Endothelial cell of umbilical vein (primary cell): ENCODE data around the gene TNKS2. TPM values are rescaled to one million over a fixed set of nuclear protein-coding genes. Genes with fewer than 3 reads are reported as not detected.

ENCODE experiments used
- BruUV-seq: library from RNA; stranded (reverse); fragments of 400-500 nt; replicated peaks from 2 replicates; lab custom pipeline; 2021; lab: Mats Ljungman, UMichigan
- CTCF ChIA-PET: fragments of 300-600, 350-600 bp; sonication (Branson Sonifier 250); formaldehyde crosslinking; loops from one replicate; lab custom pipeline; 2021; ENCODE audit warnings: antibody characterized with exemption, inconsistent platforms; lab: Charles Lee
- POLR2A ChIA-PET: fragments of 300-600, 350-600 bp; sonication (Branson Sonifier 250); formaldehyde crosslinking; loops from one replicate; lab custom pipeline; 2021; ENCODE audit warnings: antibody characterized with exemption, inconsistent platforms; lab: Charles Lee
- DNase-seq: peaks from one replicate; pipeline ENCODE4 v3.0.0-alpha.2; 2011; ENCODE audit warnings: low read depth, low spot score
- FAIRE-seq: peaks from 2 replicates; lab custom pipeline; 2011; peaks lifted over from hg19 to GRCh38; lab: Jason Lieb, UNC
- H2AFZ ChIP-seq: 2 replicates; pipeline ENCODE4 v1.6.0; 2012; ENCODE audit warnings: low read depth, low read length, control low read depth, inconsistent platforms
- H3K27ac ChIP-seq: 2 replicates; pipeline ENCODE4 v1.5.1; 2011; ENCODE audit warnings: low read depth, mild to moderate bottlenecking, control low read depth, low read length, moderate library complexity; ENCODE audit not compliant: insufficient read depth
- H3K27me3 ChIP-seq, 2 experiments: 2 replicates each; pipeline versions ENCODE4 v1.6.0 to v1.6.1; 2011; ENCODE audit warnings: low read length in 2 of 2, mixed read lengths in 1 of 2; ENCODE audit not compliant: control insufficient read depth in 2 of 2, insufficient read depth in 2 of 2
- H3K36me3 ChIP-seq, 2 experiments: 2 replicates in 1 of 2; 3 replicates in 1 of 2; pipeline ENCODE4 v1.5.1; 2011; ENCODE audit warnings: low read length in 2 of 2, mild to moderate bottlenecking in 1 of 2, moderate library complexity in 1 of 2; ENCODE audit not compliant: control insufficient read depth in 2 of 2, insufficient read depth in 2 of 2; ENCODE audit errors: extremely low read depth in 1 of 2
- H3K4me1 ChIP-seq: 3 replicates; pipeline ENCODE4 v1.5.1; 2011; ENCODE audit warnings: mild to moderate bottlenecking, low read length; ENCODE audit not compliant: control insufficient read depth, insufficient read depth; ENCODE audit errors: extremely low read depth
- H3K4me2 ChIP-seq: 2 replicates; pipeline ENCODE4 v1.6.1; 2011; ENCODE audit warnings: low read length, control low read depth, mixed read lengths; ENCODE audit not compliant: insufficient read depth
- H3K4me3 ChIP-seq, 3 experiments: fragments of 200-600 bp in 1 of 3; sonication (generic), shearing (Covaris generic) in 1 of 3; replicated peaks in 1 of 3; 2 replicates each; pipeline ENCODE4 v1.5.1; 2011 to 2016; ENCODE audit warnings: control low read depth in 3 of 3, low read length in 3 of 3, mild to moderate bottlenecking in 2 of 3, inconsistent platforms in 1 of 3, low read depth in 1 of 3, moderate library complexity in 1 of 3; ENCODE audit not compliant: insufficient read depth in 1 of 3
- H3K79me2 ChIP-seq: 2 replicates; pipeline ENCODE4 v1.6.0; 2012; ENCODE audit warnings: low read length, inconsistent platforms; ENCODE audit not compliant: control insufficient read depth, insufficient read depth
- H3K9ac ChIP-seq: replicated peaks from 2 replicates; pipeline ENCODE3; 2011; ENCODE audit warnings: low read length, control low read depth; ENCODE audit not compliant: insufficient read depth; ENCODE audit errors: extremely low read depth
- H3K9me1 ChIP-seq: replicated peaks from 3 replicates; pipeline ENCODE4 v1.6.0; 2011; ENCODE audit warnings: mild to moderate bottlenecking, low read length; ENCODE audit not compliant: control insufficient read depth, insufficient read depth; ENCODE audit errors: extremely low read depth
- H3K9me3 ChIP-seq: replicated peaks from 2 replicates; pipeline ENCODE4 v1.5.1; 2012; ENCODE audit warnings: low read length, inconsistent platforms; ENCODE audit not compliant: control insufficient read depth, insufficient read depth
- H4K20me1 ChIP-seq: replicated peaks from 2 replicates; pipeline ENCODE3; 2011; ENCODE audit warnings: mild to moderate bottlenecking, low read length; ENCODE audit not compliant: control insufficient read depth, insufficient read depth; ENCODE audit errors: extremely low read depth
- CTCF ChIP-seq, 2 donors: IDR thresholded peaks; 1 replicate in 1 of 2; 2 replicates in 1 of 2; pipeline ENCODE4 v1.5.1; 2011; ENCODE audit warnings: low read length in 2 of 2, mild to moderate bottlenecking in 2 of 2, moderate library complexity in 2 of 2, control low read depth in 1 of 2, inconsistent platforms in 1 of 2, low read depth in 1 of 2; ENCODE audit not compliant: insufficient read depth in 1 of 2; ENCODE audit errors: extremely low read depth in 1 of 2
- EZH2 ChIP-seq: IDR thresholded peaks from 2 replicates; pipeline ENCODE4 v1.6.1; 2012; ENCODE audit warnings: borderline replicate concordance, low read depth, mild to moderate bottlenecking, moderate library complexity, low read length, inconsistent platforms; ENCODE audit not compliant: severe bottlenecking
- FOS ChIP-seq: IDR thresholded peaks from 2 replicates; pipeline ENCODE4 v1.6.1; 2011; ENCODE audit warnings: mild to moderate bottlenecking, low read length, moderate library complexity, borderline replicate concordance; ENCODE audit not compliant: insufficient read depth
- GATA2 ChIP-seq: IDR thresholded peaks from 2 replicates; pipeline ENCODE4 v1.7.0; 2011; ENCODE audit warnings: low read depth, mild to moderate bottlenecking, moderate library complexity, mixed read lengths, low read length; ENCODE audit not compliant: insufficient read length, insufficient read depth
- JUN ChIP-seq: IDR thresholded peaks from 2 replicates; pipeline ENCODE4 v1.6.1; 2011; ENCODE audit warnings: borderline replicate concordance, low read depth; ENCODE audit not compliant: insufficient read length, insufficient read depth
- MAX ChIP-seq: IDR thresholded peaks from 2 replicates; pipeline ENCODE4 v1.6.1; 2011; ENCODE audit not compliant: insufficient read depth, insufficient read length
- MYC ChIP-seq: IDR thresholded peaks from one replicate; pipeline ENCODE4 v1.6.1; 2011; ENCODE audit warnings: mild to moderate bottlenecking, low read depth, low read length
- POLR2A ChIP-seq: IDR thresholded peaks from 2 replicates; pipeline ENCODE4 v1.6.1; 2012; ENCODE audit warnings: low read depth, mild to moderate bottlenecking, control low read depth, low read length
- POLR2AphosphoS5 ChIP-seq: IDR thresholded peaks from 2 replicates; pipeline ENCODE4 v1.6.1; 2012; ENCODE audit warnings: low read depth, mild to moderate bottlenecking, control low read depth, low read length, moderate library complexity; ENCODE audit not compliant: insufficient read depth
- dilution Hi-C: fragments of 300-500 bp; cut with MboI; formaldehyde crosslinking; loops from one replicate; pipeline ENCODE4 v1.15.0; 2019; ENCODE audit warnings: low sequenced_read_pairs; ENCODE audit not compliant: extremely low pct_ligation_motif_present
- intact Hi-C: fragments of 100-400 bp; cut with micrococcal nuclease; formaldehyde crosslinking; loops from one replicate; pipeline ENCODE4 v1.10.0; 2022
- polyA plus RNA-seq, 4 experiments: library from polyadenylated mRNA; depleted of rRNA in 3 of 4; stranded (reverse) in 3 of 4; unstranded in 1 of 4; fragments of >200 nt; gene quantifications; 2 replicates each; pipeline versions ENCODE4 v1.2.1 to v1.2.3, GENCODE V29; 2011 to 2012; ENCODE audit warnings: missing spikeins in 1 of 4
- total RNA-seq: library from RNA; stranded (reverse); gene quantifications from 2 replicates; pipeline ENCODE4 v1.2.3, GENCODE V29; 2021

The TNKS2 gene
- total and polyA plus RNA-seq, 2 donors (not counting 3 experiments of a cell fraction or from before 2014, with no cell fraction given): 13.6 to 34.0 TPM

- no peak overlapping the region for H3K27ac ChIP-seq
- CTCF ChIA-PET: interaction anchor here (0.9 to 4.1 kb wide), 6 partner anchors 25 to 609 kb away, joined by 3 to 24 read pairs (median 11); no protein-coding TSS in a partner anchor
- H3K4me1 ChIP-seq: peaks cover 25% of the 10 kb centered on the region
- H3K9me1 ChIP-seq: no peaks in the 10 kb centered on the region
- H4K20me1 ChIP-seq: no peaks in the 10 kb centered on the region
- H3K27me3 ChIP-seq: peaks cover 0 to 3% of the 10 kb centered on the region in 2 experiments
- no peaks in the 10 kb centered on the region for H3K9me3 ChIP-seq
- H2AFZ ChIP-seq: no peak overlapping the region
- DNase-seq: no peak
- intact Hi-C loops (no loop called here), dilution Hi-C loops (no loop called here)
- peak overlapping the region; percentile 96 for H3K4me2 ChIP-seq
- no peak for TF ChIP-seq MAX
- no peak for FAIRE-seq
- H3K36me3 ChIP-seq: no peaks in the 10 kb centered on the region
- BruUV-seq: no TSS peak
- H3K79me2 ChIP-seq: no peaks in the 10 kb centered on the region
- POLR2A ChIA-PET: no interaction called here
- no peak overlapping the region for H3K9ac ChIP-seq
- no peak overlapping the region for H3K4me3 ChIP-seq
These were observed 108.9 kb downstream of the TNKS2 start for GRCh38 chr10:91907033-91907594.

- Histone ChIP-seq H4K20me1 (no peaks in the 10 kb centered on the region), H3K27ac (no peak overlapping the region), H2AFZ (peak overlapping the region; percentile 86), H3K36me3 (no peaks in the 10 kb centered on the region), H3K79me2 (no peaks in the 10 kb centered on the region), H3K4me3 (peak overlapping the region; percentile 57 to 71 (median 63)), H3K4me1 (peaks cover 18% of the 10 kb centered on the region), H3K27me3 (peaks cover 0 to 3% of the 10 kb centered on the region in 2 experiments), H3K9me3 (no peaks in the 10 kb centered on the region), H3K9ac (peak overlapping the region; percentile 38), H3K4me2 (peak overlapping the region; percentile 96), H3K9me1 (no peaks in the 10 kb centered on the region)
- DNase-seq (no peak), FAIRE-seq (no peak)
- intact Hi-C loops (loop anchor here (2.0 kb wide), 1 partner anchor 109 kb away; the partner anchor contains the start of gene TNKS2), dilution Hi-C loops (no loop called here)
- TF ChIP-seq POLR2A: no peak
- no peak for TF ChIP-seq FOS
- no peak for TF ChIP-seq GATA2
- no peak for TF ChIP-seq MYC
- TF ChIP-seq JUN: no peak
- TF ChIP-seq CTCF (IDR thresholded peaks at IDR 0.05; ENCODE audit: extremely low read depth in 1 of 2, insufficient read depth in 1 of 2, low read depth in 1 of 2, low read length in 2 of 2): no peak
- TF ChIP-seq POLR2AphosphoS5: no peak
- TF ChIP-seq MAX: no peak
- no peak for TF ChIP-seq EZH2
- POLR2A ChIA-PET: interaction anchor here (1.6 kb wide), 1 partner anchor 16 kb away, joined by 6 read pairs; the partner anchor contains the start of gene BTAF1
- CTCF ChIA-PET: interaction anchor here (0.8 to 4.1 kb wide), 9 partner anchors 16 to 609 kb away, joined by 3 to 24 read pairs (median 9); partner anchors contain the start of gene BTAF1
- no TSS peak for BruUV-seq
These were observed 109.7 kb downstream of the TNKS2 start for GRCh38 chr10:91907914-91908336.
